ENCODE data around the gene FCHSD2.

DNA sequence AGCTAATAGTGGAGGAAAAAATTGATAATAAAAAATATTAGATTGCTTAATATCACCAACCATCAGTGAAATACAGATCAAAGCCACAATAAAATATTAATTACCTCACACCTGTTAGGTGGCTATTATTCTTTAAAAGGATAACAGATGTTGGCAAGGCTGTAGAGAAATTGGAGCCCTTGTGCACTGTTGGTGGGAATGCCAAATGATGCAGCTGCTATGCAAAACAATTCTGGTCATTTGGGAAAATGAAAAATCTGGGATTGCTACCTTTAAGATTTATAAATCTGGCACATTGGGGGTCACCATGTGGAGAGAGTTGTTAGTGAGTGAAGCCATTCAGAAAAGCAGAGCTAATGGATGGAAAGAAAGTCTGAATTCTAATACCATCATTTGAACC lies 143.4 kb downstream of the FCHSD2 start:
- TF ChIP-seq, protein P1, sequence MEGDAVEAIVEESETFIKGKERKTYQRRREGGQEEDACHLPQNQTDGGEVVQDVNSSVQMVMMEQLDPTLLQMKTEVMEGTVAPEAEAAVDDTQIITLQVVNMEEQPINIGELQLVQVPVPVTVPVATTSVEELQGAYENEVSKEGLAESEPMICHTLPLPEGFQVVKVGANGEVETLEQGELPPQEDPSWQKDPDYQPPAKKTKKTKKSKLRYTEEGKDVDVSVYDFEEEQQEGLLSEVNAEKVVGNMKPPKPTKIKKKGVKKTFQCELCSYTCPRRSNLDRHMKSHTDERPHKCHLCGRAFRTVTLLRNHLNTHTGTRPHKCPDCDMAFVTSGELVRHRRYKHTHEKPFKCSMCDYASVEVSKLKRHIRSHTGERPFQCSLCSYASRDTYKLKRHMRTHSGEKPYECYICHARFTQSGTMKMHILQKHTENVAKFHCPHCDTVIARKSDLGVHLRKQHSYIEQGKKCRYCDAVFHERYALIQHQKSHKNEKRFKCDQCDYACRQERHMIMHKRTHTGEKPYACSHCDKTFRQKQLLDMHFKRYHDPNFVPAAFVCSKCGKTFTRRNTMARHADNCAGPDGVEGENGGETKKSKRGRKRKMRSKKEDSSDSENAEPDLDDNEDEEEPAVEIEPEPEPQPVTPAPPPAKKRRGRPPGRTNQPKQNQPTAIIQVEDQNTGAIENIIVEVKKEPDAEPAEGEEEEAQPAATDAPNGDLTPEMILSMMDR (conservative IDR thresholded peaks at IDR 0.05), result no peak
- no peak for TF ChIP-seq EZH2 (IDR thresholded peaks at IDR 0.05; ENCODE audit: low read depth)

All from PC-9 (cell line).